ENCODE results near the gene KLHL12.

The KLHL12 gene

GRCh38 chr1:202952099-202952498, 25.1 kb upstream of the KLHL12 start:
- TF ChIP-seq CTCF (IDR thresholded peaks at IDR 0.05; ENCODE audit: low read depth, low read length, missing control alignments): no peak
- no peak overlapping the region for H3K4me3 ChIP-seq (ENCODE audit: low read depth, low read length)

GRCh38 chr1:202951437-202951836, 24.4 kb upstream of the KLHL12 start:
- no peak for DNase-seq (ENCODE audit: low read depth)
- TF ChIP-seq CTCF (IDR thresholded peaks at IDR 0.05; ENCODE audit: low read depth, low read length, missing control alignments): no peak
- no peak overlapping the region for H3K4me3 ChIP-seq (ENCODE audit: low read depth, low read length)

More at GRCh38 chr1:202952099-202952498, 25.1 kb upstream of the KLHL12 start:
- no peak for DNase-seq (ENCODE audit: low read depth)

GRCh38 chr1:202945483-202945882, 18.4 kb upstream of the KLHL12 start:
- no peak for TF ChIP-seq CTCF (IDR thresholded peaks at IDR 0.05; ENCODE audit: low read depth, low read length, missing control alignments)

GRCh38 chr1:202944438-202944921, 17.4 kb upstream of the KLHL12 start:
- no peak for TF ChIP-seq CTCF (IDR thresholded peaks at IDR 0.05; ENCODE audit: low read depth, low read length, missing control alignments)
- no peak overlapping the region for H3K4me3 ChIP-seq (ENCODE audit: low read depth, low read length)
- no peak for DNase-seq (ENCODE audit: low read depth)

More at GRCh38 chr1:202945483-202945882, 18.4 kb upstream of the KLHL12 start:
- no peak overlapping the region for H3K4me3 ChIP-seq (ENCODE audit: low read depth, low read length)
- DNase-seq (ENCODE audit: low read depth): no peak

- no peak for DNase-seq (ENCODE audit: low read depth)
- no peak for TF ChIP-seq CTCF (IDR thresholded peaks at IDR 0.05; ENCODE audit: low read depth, low read length, missing control alignments)
- no peak overlapping the region for H3K4me3 ChIP-seq (ENCODE audit: low read depth, low read length)
These were observed 15.4 kb upstream of the KLHL12 start for GRCh38 chr1:202942426-202942825.

- no peak overlapping the region for H3K4me3 ChIP-seq (ENCODE audit: low read depth, low read length)
- TF ChIP-seq CTCF (IDR thresholded peaks at IDR 0.05; ENCODE audit: low read depth, low read length, missing control alignments): no peak
- DNase-seq (ENCODE audit: low read depth): no peak
These were observed 14.3 kb upstream of the KLHL12 start for GRCh38 chr1:202941372-202941771.

GRCh38 chr1:202940561-202940960, 13.5 kb upstream of the KLHL12 start:
- TF ChIP-seq CTCF (IDR thresholded peaks at IDR 0.05; ENCODE audit: low read depth, low read length, missing control alignments): no peak
- no peak for DNase-seq (ENCODE audit: low read depth)

More at GRCh38 chr1:202940561-202940960, 13.5 kb upstream of the KLHL12 start:
- H3K4me3 ChIP-seq (ENCODE audit: low read depth, low read length): no peak overlapping the region

All from GM12864 (cell line).